HK-2 (cell line): ENCODE measurements around the gene RSRC1.
"Not testable (repeated sequence)": the region's sequence is repeated elsewhere in the genome, so short reads cannot be mapped to it uniquely, and the experiment has no call there.

ENCODE experiments used
- DNase-seq: peaks from one replicate; pipeline ENCODE4 v3.0.0-alpha.2; 2018; ENCODE audit not compliant: unreplicated experiment

RSRC1 gene

DNA sequence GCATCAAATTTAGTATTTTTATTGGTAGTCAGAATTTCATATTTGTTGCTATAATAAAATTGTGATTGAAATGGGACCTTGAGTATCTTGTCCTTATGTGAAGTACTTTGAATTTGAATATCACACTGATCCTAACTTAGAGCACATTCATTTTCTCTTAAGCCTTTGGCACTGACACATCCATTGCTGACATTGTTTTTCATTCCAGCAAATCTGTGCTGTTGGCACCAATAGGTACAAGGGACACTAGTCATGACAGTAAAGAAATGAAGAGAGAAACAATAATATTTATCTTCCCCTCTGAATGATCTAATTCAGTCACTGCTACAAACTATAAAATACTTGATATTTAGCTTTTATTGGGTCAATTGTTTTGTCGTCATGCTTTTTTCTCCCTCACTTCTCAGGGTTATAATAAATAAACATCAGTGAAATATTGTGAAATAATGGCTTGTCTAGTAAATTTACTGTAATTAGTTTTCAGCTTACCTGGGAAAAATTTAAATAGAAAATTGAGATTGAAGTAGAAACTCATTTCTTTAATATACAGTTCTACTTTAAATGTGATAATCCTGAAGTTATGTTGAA is 294.3 kb downstream of the RSRC1 start:
- DNase-seq: no peak

DNA sequence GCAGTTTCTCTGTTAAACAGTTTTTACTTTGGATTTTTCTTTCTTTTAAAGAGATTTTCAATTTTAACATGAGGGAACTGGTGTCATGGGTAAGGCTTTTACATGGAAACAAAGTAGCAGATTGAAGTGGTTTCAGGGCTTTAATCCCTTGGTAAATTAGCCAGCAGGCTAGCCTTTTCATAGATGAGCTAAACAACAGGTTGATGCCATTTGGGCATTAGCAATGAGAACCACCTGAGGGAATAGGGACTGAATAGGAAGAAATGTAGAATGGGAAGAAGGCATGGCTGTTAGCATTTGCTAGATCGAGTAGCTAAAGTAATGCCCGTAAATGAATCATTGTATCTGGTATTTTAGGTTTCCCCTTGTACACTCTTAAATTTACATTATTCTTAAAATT is 295.6 kb downstream of the RSRC1 start:
- DNase-seq: no peak

DNA sequence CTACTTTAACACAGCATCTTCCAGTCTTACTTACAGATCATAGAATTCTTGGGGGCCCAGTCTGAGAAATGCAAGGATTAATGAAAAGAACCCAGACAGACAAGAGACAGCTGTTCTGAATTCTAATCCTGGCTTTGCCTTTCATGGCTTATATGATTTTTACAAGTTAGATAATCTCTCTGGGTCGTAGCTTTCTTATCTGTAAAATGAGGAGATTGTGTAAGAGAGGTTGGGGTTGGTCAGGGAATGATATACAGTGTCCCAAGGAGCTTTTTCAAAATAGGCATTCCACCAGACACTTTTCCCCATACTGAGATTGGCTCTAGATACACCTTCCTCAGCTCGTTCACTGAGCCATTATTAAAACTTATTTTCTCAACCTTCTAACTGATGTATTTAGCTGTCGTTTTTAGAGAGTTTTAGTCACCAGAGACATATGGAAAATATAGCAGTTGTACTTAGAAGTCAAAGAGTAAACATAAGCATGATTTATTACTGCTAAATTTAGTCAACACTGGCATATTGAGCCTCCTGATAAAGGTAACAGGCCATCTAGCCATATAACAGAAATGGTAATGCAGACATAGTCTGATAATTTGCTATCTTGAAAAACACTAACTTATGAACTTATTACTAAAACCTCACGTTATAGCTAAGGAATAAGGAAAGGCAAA is 298.1 kb downstream of the RSRC1 start:
- no peak for DNase-seq

DNA sequence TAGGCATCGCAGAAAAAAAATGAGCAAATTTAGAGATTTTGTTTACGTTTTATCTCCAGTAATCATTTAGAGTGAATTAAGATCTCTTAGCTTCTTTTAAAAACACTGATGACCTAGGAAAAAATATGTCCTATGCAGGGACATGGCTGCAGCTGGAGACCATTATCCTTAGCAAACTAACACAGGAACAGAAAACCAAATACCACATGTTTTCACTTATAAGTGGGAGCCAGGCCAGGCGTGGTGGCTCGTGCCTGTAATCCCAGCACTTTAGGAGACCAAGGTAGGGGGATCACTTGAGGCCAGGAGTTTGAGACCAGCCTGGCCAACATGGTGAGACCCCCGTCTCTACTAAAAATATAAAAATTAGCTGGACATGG is 298.6 kb downstream of the RSRC1 start:
- DNase-seq: not testable (repeated sequence)

DNA sequence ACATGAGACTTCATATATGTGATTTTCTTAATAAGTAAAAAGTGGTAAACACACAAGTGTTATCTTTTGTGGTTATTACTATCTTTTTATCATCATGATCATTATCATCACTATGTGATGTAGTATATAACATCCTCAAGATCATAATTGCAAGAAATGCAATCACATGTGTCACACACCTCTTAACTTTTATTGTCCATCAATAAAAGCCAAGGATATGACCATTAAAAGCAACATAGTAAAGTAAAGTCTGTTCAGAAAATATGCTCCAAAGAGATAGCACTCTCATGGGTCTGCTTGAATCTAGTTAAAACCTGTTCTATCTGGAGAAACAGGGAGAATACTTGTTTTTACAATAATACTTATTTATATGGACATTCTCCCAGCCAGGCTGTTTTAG is 308.1 kb downstream of the RSRC1 start:
- DNase-seq: no peak

DNA sequence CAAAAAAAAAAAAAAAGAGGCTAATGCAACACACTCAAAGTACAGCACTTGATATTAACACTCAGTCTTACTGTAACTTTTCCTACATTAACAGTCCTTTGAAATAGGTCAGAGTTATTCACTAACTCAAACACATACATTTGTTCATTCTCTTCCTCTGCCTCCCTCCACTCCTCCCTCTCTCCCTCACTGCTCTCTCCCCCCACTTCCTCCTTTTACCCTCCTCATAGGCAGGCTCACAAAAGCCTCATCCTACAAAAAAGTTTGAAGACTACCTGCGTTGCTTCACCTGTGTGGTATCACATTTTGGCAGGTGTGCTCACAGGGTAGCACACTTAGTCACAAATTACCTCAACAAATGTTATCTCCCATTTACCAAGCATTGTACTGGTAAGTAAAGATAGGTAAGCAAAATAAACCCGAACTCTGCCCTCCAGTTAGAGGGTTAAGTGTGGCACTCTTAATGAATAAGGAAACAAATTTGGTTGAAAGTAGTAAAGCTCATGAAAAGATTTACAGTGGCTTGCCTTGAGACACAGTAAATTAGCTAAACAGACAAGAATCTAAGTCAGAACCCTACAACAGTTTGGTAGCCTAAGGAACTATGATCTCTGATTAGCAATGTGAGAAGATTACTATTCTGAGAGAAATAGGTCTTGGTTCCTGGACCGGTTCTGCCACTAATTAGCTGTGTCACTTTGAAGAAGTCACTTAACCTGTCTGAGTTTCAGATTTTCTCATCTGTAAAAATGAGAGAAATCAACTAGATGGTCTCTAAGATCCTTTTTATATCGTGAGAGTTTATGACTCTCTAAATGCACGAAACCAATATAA is 310.1 kb downstream of the RSRC1 start:
- DNase-seq: no peak

DNA sequence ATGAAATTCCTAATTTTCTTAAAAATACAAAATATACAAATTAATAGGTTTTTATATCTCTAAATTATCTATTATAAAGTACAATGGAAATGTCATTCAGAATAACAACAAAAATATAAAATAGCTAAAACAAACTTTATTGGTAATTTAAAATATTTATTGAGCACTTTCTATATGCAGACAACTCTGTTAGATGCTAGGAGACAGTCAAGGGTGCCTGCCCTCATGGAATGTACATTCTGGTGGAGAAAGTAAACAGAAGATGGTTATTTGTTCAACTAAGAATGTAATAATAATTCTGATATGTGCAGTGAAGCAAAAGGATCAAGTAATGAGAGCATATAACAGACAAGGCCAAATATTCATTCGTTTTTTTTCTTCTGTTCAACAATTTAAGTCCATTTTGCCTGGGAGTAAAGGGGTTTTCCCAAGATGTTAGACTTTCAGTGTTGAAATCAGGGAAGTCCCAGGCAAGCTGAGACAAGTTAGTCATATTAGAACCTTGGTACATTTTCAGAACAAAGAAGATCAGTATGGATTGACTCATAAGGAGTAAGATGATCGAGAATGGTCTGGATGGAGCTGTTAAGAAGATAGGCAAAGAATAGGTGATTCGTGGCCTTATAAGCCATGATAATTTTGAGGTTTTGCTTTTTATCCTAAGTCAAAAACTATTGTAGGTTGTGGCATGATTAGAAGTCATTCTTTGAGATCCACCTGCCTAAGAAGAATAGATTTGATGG is 310.9 kb downstream of the RSRC1 start:
- no peak for DNase-seq

DNA sequence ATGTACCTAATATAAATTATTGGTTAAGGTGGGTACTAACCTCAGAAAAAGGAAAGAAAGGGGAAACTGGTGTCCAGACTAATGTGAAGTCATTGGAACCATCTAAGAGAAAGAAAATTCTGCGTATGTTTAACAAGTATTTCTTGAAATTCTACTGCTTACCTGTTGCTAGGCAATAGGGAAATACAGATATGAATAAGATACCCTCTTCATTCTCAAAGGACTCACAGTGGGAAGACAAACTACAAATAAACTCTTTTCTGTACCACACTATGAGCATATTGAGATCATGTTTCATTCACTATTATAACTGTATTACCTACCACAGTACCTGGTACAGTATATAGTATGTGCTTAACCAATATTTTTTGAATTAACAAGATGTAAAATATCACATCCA is 320.6 kb downstream of the RSRC1 start:
- no peak for DNase-seq

DNA sequence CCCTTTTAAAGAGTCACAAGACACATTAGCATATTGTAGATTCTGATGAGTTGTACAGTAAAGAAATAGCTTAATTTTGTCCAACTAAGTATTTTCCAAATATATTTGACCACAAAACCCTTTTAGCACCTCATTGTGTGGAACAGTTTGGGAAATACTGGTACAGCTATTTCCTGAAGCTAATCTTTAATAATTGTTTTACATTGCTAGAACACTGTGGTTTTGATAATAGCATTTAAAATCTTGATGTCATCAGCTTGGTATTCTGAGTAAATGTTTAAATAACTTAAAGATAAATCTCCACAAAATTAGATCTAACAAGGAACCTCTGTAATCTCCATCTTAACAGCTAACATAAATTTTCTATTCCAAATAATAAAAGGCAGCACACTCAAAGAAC is 321.1 kb downstream of the RSRC1 start:
- no peak for DNase-seq

DNA sequence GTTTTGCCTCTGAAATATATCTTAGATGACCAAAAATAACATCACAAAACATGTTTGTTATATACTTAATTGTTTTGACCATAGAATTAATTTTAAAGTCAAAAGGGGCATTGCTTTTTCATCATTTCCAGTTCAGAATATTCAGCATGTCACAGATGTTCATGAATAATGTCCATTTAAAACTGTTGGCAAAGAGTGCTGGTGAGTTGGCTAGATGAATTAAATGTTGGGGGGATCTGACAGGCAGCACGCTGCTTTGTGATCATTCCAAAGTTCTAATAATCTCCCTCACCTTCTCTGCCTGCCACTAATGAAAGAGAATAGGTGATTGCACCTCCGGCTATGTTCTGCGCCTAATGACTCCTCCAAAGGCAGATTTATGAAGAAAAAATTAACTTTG is 321.9 kb downstream of the RSRC1 start:
- DNase-seq: no peak

DNA sequence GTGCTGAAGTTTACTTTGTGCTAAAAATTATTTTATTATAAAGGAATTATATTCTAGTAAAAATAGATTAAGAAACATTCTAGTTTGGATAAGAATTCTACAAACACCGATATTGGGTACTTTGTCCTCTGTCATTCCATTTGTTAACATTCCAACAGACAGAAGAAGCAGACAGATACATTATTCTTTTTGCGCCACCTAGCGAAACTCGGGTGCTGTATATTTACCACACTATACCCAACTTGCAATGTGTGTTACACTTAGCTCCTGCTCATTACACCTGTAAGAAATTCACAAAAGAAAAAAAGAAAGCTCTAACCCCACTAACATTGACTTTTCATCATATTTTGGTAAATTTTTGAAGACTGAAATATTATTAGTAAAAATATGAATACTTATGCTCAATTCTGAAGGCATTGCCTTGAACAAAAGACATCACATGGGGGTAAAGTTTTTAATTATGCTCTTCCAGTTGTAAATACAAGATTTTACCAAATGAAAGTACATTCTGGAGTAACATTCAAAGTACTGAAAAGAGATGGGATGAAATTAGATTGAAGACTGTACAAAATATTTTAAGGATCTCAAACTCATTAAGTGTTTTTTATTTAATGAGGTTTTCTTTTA is 324.6 kb downstream of the RSRC1 start:
- peak; percentile 44 for DNase-seq

DNA sequence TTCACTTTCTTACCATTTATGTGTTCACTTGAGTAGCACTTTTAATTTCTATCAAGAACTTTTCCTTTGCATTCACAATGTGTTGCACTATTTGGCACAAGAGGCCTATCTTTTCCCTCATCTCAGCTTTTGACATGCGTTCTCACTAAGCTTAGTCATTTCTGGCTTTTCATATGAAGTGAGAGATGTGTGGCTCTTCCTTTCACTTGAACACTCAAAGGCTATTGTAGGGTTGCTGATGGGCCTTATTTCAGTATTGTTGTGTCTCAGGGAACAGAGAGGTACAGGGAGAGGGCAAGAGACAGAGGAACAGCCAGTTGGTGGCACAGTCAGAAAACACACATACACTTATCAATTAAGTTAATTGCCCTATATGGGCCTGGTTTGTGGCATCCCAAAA is 333.7 kb downstream of the RSRC1 start:
- no peak for DNase-seq

DNA sequence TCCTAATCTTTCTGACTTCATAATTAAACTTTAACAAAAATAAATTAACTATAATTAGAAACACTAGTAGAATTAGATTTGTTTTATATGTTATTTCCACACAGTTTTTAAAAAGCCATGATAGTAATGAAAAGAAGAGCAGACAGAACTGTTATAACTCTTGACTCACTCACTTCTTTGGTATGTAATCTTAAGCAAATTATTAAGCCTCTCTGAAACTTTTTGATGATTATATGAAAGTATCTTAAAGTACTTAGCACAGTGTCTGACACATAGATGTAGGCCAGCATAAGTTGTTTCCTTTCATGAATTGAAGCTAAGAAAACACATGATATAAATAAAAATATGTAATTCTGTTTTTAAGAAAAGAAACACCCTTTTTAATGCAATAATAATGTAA is 337.5 kb downstream of the RSRC1 start:
- no peak for DNase-seq

DNA sequence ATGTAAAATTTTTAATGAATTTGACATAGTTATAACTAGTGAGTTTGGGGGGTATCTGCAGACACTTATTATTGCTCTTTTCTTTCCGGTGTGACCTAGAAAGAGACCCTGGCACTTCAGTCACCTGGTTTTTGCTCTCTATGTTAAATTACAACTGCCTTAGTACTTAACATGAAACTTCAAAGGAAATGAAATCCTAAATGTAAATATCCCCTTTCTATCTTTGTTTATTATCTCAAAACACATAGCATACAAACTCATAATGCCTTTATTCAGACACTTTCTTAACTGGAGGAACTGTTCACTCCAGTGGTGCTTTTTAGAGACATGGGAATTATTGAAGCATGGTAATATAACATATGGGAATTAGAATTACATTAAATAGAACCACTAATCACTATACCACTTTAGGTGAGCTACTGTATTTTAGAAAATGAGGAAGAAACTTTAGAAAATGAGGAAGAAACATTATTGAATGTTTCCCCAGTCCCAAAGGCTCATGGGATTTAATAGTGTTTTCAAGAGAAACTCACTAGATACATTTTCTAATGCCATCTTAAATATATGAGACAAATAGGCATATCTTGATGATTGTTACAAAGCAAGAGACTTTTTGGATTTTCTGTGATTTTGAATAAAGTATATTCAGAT is 341.6 kb downstream of the RSRC1 start:
- no peak for DNase-seq

DNA sequence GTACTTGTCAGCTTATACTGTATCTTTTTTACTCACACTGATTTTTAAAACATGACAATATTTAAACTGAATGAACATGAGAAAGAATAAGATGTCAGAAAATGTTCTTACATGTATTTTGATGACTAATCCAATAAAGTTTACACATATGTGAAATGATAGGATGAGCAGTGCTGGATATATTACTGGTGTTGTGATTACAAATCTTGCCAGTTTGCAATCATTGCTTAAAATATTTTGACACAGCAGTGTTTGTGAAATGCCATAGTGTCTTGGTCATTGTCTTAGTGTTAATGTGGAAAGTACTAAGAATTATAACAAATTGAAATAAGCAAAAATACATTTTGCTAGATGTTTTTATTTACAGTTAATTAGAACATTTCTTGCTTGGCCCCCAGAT is 342.4 kb downstream of the RSRC1 start:
- DNase-seq: no peak

DNA sequence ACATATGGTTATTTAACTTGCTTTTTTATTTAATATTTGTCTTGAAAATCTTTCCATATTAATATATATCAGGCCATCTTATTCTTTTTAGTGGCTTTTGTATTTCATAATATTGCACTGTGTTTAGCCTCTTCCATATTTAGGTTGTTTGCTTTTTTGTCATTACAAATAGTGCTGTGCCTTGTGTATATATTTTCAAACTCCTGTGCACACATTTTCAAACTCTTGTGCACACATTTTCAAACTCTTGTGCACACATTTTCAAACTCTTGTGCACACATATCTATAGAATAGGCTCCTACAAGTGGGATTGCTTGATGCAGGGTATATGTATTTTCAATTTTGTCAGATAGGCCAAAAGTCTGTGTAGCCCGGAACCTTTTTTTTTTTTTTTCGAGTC is 343.1 kb downstream of the RSRC1 start:
- no peak for DNase-seq

DNA sequence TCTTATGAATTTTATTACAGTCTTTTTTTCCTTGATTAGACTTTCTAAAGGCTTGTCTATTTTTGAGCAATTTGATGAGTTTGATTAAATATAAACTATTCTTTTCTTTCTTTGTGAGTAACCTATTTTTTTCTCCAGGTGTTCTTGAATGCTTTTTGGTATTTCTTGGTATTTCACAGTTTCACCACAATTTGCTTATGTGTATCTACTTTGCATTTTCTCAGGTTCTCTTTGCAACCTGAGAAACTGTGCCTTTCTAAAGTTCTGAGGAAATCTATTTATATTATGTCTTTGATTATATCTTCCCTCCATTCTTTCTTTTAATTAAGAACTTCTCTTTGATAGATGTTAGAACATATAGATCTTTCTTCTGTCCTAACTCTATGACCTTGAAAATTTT is 344.0 kb downstream of the RSRC1 start:
- DNase-seq: no peak

DNA sequence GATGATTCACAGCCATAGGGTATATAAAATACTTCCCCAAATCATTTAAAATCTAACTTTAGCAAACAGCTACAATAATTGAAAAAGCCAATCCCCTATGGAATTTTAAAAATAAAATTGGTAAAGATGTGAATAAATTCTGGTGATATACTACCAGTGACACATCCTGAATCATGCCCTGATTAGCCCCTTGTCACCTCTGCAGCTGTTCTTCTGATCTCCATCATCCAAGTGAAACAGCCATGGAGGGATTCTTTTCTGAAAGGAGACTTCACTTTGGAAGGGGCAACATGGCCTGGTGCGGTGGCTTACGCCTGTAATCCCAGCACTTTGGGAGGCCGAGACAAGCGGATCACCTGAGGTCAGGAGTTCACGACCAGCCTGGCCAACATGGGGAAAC is 345.5 kb downstream of the RSRC1 start:
- no peak for DNase-seq

DNA sequence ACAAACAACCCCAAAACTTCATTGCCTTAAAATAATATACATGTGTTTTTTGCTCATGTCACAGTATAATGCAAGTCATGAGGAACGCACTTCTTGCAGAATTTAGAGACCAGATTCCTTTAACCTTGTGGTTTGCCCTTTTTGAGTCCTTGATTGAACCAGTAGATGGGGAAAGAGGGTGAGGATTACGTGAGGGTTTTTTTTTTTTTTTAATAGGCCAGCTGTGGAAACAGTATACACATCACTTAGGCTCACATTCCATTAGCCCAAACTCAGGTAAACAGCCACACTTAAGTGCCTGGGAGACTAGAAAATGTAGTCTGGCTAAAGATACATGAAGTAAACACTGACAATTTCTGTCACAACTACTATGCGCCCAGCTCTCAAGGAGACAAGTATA is 346.2 kb downstream of the RSRC1 start:
- no peak for DNase-seq

DNA sequence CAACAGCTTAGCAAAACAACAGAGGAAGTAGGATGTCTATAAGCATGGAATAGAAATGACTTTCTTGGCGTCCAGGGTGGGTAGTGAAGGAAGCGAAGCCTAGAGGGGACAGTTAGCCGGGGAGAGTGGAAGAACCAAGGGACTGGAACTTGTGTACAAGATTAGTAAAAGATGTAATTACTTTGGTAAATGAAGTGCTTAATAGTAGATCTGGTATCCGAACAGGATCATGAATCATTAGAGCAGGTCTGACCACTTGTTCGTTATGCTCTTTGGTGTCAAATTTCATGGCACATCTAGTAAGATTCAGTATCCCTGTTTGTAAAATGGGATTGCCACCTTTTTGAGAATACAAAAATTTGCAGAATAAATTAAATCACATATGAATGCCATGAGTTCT is 348.6 kb downstream of the RSRC1 start:
- no peak for DNase-seq

DNA sequence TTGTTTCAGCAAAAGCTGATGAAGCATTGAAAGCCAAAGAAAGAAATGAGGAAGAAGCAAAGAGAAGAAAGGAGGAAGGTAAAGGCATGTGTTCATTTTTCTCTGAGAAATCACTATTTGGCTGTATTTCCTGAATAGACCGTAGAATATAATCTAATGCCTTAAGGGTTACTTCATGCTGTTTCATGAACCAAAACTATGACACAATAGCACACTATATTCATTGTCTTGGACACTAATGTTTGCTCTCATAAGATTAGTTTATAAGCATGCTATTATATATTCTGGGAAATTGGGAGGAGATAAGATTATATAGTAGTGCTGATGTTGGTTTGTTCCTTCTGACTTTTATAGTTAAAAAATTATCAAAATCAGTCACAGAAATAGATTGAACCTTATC is 351.0 kb downstream of the RSRC1 start:
- no peak for DNase-seq

DNA sequence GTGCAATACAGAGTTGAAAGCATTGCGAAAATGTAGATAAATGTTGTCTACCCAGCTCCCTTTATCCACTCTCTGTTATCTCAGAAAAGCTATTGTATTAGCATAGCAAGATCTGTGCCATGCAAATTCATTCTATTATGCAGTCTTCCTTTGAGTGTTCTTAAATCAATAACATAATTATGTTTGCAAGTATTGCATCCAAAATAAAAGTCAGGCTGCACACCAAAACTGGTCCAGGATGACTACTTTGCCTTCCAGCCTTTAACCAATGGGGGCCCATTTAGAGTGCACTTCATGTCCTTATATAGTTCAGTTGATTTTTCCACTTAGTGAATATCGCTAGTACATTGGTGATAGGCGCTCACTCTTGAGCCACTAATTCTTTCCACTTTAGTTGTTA is 353.7 kb downstream of the RSRC1 start:
- DNase-seq: no peak
